GM21526 (cell line): ENCODE measurements around the gene HRC.
"Not testable (repeated sequence)": the region's sequence is repeated elsewhere in the genome, so short reads cannot be mapped to it uniquely, and the experiment has no call there.

Source experiments
- ATAC-seq: cut with Tn5 transposase; IDR thresholded peaks from one replicate; pipeline ENCODE4 v1.9.1; 2021; ENCODE audit warnings: moderate library complexity; ENCODE audit not compliant: unreplicated experiment, low FRiP score

The HRC gene

DNA sequence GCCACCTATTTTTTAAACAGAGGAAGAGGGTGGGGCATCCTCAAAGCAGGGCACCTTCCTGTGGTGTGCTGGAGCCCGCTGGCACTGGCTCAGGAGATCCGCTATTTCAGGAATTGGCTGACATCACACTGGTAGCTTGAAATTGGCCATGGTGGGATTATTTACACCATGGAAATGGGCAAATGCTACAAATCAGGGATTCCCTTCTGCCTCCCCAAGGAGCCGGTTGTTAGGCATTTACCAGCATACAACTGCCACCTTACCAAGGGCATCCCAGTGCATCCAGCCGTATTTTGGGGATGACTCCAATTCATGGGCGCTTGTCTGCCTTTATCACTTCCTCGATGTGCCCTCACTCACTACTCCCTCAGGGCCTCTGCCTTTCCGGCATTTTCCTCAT, 14.2 kb downstream of the HRC start:
- ATAC-seq: no peak

DNA sequence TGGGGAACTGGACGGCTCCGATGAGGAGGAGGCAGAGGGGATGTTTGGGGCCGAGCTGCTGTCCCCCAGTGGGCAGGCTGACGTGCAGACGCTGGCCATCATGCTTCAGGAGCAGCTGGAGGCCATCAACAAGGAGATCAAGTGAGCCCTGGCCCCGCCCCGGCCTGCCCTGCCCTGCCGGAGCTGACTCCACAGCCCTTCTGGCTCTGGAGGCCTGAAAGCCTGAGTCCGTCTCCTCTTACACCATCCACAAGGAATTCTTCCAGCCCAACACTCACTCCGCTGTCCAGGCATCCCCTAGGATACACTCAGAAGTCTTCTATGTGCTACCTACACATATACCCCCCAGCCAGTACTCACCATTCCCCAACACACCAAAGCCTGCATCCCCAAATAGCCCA, 18.4 kb downstream of the HRC start:
- no peak for ATAC-seq

DNA sequence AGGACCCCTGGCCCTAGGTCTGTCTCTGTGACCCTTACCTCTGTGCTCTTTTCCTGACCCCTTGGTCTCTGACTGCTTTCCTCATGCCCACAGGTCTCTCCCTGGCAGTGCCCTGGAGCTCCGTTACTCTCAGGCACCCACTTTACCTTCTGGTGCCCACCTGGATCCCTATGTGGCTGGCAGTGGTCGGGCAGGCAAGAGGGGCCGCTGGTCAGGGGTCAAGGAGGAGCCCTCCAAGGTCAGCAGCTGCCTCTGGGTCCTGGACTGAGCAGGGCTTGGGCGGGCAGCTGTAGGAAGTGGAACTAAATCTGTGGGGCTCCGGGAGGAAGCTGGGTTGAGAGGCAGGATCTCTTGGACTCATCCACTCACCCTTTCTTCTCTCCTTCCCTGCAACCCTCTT, 19.5 kb downstream of the HRC start:
- no peak for ATAC-seq

DNA sequence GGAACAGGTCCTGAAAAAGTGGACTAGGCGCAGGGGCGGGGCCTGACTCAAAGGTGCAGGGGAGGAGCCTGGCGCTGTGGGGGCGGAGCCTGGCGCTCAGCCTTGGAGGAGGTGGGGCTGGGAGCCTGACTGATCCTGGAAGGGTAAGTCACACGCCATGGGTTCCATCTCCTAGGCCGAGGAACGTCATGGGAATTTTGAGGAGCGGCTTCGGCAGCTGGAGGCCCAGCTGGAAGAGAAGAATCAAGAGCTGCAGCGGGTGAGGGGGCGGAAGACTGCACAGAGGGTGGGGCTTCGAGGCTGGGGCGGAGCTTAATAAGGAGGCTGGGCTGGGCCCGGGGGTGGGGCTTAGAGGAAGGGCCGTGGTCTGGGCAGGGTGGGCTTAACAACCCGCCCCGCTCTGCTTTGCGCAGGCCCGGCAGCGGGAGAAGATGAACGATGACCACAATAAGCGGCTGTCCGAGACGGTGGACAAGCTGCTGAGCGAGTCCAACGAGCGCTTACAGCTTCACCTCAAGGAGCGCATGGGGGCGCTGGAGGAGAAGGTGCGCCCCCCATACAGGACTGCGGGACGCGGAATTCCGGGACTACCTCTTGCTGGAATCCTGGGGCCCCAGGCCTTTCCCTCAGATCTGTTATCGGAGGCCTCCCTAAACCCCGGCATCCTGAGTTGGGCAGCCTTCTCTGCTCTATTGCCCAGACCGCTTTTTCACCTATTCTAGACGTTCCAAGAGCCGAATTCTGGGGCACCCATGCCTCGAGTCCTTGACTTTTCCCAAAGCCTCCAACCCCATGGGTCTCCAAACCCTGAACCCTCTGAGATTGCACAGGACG, 21.4 kb downstream of the HRC start:
- ATAC-seq: no peak

DNA sequence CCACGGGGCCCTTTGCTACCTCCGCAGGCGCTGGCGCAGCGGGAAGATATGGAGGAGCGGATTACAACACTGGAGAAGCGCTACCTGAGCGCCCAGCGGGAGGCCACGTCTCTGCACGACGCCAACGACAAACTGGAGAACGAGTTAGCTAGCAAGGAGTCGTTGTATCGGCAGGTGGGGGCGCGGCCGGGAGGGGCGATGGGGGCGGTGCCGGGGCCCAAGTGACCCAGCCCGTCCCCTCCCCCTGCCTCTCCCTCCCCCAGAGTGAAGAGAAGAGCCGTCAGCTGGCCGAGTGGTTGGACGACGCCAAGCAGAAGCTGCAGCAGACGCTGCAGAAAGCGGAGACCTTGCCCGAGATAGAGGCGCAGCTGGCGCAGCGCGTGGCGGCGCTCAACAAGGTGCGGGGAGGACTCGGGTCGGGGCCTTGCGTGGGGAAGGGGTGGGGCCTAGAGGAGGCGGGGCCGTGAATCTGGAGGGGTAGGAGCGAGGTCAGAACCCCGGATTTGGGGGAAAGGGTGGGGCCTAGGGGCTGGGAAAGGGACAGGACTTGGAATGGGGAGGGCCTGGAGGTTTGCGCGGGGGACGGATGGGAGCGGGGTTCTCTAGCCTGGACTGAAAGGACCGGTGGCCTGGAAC, 22.1 kb downstream of the HRC start:
- ATAC-seq: no peak

DNA sequence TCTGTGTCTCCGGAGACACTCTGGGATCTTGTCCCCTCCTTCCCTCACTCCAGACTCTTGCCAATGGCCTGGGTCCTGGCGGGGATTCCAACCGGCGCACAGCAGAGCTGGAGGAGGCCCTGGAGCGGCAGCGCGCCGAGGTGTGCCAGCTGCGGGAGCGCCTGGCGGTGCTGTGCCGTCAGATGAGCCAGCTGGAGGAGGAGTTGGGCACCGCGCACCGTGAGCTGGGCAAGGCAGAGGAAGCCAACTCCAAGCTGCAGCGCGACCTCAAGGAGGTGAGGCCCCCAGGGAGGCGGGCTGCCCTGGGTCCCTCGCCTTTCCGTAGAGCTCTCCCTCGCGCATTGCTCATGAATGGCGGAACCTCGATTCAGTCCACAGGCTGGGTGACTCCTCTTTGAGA, 24.9 kb downstream of the HRC start:
- no peak for ATAC-seq

DNA sequence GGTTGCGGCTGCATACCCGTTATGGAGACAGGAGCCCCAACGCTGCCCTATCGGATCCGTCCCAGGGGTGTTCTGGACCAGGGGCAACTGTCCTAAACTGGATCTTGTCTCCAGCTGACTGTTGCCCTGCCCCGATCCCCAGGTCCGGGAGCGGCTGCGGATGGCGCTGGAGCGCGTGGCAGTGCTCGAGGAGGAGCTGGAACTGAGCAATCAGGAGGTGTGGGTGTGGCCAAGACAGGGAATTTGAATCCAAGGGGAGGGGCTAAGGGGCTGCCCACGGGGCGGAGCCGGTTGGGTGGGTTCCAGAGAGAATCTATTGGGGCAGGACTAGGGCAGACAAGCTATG, 26.0 kb downstream of the HRC start:
- ATAC-seq: no peak

DNA sequence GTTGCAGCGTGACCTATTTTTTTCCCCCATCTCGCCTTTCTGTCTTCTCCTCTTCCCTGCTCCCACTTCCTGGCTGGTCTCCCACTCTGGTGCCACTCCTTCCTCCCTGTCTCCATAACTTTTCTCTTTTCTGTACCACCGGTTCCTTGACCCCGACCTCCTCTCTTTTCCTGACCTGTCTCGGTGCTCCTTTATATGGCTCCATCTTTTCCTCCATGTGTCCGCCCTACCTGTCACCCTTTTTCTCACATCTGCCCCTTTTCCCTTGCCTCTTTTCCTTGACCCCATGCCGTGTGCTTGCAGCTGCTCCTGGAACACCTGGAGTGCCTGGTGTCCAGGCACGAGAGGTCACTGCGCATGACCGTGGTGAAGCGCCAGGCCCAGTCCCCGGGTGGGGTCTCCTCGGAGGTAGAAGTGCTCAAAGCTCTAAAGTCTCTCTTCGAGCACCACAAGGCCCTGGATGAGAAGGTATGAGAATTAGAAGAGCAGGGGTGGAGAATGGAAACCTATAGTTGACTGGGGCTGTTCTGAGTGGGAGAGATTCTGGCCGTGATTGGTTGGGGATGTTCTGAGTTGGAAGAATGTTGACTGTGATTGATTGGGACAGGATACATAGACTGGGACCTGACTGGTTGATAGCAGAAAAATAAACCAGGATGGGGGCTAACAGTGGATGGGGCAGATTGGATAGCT, 26.5 kb downstream of the HRC start:
- ATAC-seq: no peak

DNA sequence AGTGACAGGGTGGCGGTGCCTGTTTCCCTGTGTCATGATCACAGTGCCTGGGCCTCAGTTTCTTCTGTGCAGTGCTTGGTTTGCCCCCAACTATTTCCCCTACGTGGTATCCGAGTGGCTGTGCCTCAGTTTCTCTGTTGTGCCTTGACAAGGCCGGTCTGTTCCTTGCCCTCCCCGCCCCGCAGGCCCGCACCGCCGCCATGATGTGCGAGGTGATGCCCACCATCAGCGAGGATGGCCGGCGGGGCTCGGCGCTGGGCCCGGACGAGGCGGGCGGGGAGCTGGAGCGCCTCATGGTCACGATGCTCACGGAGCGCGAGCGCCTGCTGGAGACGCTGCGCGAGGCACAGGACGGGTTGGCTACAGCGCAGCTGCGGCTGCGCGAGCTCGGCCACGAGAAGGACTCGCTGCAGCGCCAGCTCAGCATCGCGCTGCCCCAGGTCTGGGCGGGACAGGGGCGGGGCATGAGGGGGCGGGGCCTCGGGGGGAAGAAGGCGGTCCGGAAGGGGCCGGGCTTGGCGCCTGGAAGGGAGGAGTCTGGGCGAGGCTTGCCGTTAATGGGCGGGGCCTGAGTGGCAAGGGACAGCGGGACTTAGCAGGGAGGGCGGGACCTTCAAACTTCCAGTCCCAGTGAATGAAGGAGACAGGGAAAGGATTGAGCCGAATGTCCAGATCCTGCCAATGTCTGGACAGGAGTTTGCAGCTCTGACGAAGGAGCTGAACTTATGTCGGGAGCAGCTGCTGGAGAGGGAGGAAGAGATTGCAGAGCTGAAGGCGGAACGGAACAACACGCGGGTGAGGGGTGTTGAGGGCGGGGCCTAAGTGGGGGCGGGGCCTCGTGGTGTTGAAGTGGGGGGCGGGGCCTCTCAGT, 27.3 kb downstream of the HRC start:
- peak; percentile 67 for ATAC-seq

DNA sequence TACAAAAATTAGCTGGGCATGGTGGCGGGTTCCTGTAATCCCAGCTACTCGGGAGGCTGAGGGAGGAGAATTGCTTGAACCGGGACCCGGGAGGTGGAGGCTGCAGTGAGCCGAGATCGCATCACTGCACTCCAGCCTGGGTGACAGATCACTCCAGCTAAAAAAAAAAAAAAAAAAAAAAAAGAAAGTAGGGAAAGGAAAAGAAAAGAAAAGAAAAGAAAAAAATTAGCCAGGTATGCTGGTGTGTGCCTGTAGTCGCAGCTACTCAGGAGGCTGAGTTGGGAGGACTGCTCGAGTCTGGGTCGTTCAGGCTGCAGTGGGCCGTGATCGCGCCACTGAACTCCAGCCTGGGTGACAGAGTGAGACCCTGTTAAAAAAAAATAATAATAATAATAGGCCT, 28.0 kb downstream of the HRC start:
- ATAC-seq: not testable (repeated sequence)

DNA sequence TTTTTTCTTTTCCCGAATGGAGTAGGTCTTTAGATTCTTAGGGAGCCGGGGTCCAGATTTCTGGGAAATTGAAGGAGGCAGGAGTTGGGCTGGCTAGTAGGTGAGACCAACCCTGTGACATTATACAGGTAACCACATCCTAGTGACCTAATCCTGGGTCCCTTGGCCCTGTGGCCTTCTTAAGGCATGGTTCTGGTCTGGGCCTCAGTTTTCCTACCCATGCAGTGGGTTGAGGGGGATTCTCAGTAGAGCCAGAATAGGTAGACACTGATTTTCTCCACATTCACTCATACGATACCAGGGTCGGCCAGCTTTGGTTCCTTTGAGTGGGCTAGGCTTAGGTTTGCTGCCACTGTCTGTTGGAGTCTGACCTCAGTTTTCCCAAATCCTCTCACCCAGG, 28.6 kb downstream of the HRC start:
- no peak for ATAC-seq

DNA sequence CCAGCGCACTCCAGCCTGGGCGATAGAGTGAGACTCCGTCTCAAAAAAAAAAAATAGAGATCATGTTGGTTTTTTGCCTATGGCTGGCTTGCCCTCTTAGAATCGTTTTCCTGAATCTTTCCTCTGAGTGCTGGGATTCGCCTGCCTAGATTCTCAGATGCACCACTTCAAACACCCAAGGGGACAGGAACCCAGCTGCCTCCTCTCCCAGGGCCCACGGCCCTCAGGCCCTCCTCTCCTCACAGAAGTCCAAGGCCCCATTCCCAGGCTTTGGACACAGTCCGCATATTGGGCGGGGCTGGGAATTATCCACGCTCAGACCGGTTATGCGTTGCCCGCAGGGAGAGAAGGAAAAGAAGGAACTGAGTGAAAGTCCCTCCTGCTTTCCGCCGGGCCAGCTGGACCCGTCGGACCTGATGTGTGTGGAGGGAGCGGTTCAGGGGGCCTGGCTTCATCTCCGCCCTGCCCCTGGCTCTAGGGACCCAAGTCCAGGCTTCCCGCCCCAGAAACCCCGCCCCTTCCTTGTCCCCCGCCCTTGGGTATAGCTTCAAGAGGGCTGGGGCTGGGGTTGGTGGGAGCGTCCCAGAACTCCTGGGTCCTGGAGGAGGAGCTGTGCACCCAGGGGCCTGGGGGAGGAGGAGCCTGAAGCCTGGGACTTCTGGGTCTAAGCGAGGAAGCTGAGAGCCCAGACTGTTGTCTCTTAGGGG, 30.0 kb downstream of the HRC start:
- ATAC-seq: no peak

DNA sequence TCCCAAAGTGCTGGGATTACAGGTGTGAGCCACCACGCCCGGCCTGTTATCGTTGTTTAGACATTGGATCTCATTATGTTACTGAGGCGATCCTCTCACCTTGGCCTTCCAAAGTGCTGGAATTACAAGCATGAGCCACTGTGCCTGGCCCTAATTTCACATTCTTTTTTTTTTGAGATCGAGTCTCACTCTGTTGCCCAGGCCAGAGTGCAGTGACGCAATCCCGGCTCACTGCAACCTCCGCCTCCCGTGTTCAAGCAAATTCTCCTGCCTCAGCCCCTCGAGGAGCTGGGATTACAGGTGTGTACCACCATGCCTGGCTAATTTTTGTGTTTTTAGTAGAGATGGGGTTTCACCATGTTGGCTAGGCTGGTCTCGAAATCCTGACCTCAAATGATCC, 31.9 kb downstream of the HRC start:
- ATAC-seq: not testable (repeated sequence)

DNA sequence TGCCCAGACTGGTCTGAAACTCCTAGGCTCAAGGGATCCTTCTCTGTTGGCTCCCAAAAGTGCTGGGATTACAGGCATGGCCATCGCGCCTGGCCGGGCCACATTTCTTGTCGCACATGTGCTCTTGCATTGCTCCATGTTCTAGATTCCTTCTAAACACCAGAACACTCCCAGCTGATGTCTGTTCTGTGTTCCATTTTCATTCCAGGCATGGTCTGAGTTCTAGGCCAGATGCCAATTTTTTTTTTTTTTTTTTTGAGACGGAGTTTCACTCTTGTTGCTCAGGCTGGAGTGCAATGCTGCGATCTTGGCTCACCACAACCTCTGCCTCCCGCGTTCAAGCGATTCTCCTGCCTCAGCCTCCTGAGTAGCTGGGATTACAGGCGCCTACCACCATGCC, 33.4 kb downstream of the HRC start:
- ATAC-seq: not testable (repeated sequence)

DNA sequence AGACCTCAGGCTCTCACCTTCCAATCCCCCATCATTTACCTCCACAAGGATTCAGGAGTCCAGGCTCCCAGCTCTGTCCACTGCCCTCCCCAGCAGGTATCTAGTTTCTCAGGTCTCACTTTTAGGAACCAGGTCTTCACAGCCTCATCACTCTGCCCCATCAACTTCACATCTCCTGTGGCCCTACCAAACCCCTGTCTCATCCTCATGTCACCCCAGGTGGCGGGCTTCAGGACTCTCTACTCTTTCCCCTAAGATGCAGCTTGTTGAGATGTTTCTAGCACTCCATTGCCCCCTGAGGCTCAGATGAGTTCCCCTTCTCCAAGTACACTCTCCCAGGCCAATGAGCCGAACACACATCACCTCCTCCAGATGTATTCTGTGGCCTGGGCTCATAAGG, 34.3 kb downstream of the HRC start:
- no peak for ATAC-seq

DNA sequence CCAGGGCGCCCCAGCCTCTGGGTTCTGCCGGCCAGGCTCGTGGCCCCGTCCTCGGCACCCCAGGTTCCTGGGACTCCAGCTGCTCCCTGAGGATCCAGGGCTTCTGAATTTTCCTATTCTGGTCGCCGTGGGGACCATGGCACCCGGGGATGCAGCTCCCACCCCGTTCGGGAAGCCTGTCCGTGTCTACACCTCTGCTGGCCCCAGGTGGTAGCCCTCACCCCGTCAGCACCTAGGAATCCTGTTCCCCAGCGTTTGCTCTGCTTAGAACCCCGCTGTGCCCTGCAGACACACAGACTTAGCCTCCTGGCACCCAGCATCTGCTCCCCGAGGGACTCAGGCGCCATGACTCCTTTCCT, 34.9 kb downstream of the HRC start:
- ATAC-seq: no peak

DNA sequence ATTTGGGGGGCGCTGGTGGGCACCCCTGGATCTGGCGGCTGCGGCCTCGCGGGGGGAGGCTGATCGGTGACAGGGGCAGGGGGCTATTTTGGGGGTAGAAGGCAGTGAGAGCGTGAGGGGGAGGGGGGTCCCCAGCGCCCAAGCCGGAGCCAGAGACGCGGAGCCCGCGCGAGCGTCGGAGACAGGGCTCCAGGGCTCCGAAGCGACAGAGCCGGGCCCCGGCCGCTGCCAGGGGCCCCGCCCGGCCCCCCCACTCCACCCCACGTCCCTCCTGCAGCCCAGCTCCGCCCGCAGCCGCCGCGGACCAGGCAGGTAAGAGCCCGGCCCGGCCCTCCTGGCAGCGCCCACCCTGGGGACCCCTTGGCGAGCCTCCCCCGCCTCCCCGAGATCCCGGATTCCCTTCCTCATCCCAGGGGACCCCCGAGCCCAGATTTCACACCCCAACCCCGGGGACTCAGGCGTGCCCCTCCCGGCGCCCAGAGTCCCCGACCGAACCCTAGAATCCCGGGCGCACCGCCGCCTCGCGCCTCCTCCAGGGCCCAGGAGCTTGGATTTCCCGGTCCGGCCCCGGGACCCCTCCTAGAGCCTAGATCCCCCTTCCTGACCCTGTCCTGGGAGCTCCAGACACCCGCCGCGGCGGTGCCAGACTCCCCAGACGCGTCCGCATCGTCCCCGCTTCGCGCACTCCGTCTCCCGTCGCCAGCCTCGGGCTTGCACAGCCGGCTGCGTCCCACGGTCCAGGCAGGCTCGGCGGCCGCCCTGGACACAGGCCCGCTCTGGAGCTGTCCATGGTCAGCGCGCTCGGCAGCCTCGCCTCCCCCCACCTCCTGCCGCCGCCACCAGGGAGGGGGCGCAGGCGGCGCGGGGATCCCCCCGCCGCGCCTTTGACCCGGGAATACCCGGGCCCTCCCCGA, 35.5 kb downstream of the HRC start, which contains the start of gene PPFIA3:
PPFIA3 (plus strand) TSS at position 134 of the 914 bp plus-strand sequence. CDS start 8,330 bp downstream, outside the sequence.
- ATAC-seq: no peak

DNA sequence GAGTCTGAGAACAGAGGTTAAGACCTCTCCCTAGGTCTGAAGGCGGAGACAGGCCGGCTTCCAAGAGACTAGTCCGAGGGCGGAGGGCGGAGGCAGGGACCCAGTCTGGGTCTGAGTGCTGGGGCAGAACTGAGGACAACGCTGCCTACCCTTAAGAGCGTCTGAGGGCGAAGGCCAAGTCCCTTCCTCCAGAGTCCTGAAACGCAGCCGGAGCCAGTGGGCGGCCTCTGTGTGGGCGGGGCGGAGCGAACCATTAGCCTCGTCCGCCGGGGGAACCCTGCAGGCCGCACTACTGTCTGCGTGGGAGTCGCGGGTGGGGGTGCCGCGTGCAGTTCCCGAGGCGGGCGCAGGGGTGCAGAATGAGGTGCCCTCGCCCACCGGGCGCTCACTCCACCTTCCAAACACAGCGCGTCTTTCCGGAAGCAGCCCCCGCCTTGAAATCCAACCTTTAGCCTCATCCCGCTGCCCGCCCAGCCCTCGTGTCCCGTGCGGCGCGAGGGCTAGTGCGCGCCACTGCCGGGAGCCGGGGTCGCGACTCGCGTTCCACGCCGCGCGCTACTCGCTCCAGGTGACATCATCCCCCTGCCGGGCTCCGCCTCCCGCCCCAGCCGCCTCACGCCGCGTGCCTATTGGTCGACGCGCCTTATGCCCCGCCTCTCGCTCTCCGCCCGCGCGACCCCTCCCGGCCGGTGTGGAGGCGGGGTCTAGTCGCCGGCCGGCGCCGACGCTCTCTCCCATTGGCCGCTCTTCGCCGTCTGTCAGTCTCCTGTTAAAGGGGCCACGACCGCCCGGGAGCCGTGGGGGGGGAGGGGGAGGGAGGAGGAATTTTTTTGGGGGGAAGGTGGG, 36.4 kb downstream of the HRC start, which contains the start of gene C19orf73:
C19orf73 (minus strand) TSS at position 579 of the 846 bp plus-strand sequence; CDS start at position 458, 121 bp downstream.
- ATAC-seq: peak; percentile 52
